WTC11 (cell line): ENCODE results near the gene TMEM191C.

Experiments
- CREB1 ChIP-seq: sonication (generic); formaldehyde crosslinking; IDR thresholded peaks from 2 replicates; pipeline ENCODE4 v1.8.0; 2023; ENCODE audit warnings: mild to moderate bottlenecking, missing genetic modification reagents
- CREM ChIP-seq: sonication (generic); formaldehyde crosslinking; IDR thresholded peaks from 2 replicates; pipeline ENCODE4 v1.8.1; 2022; ENCODE audit warnings: mild to moderate bottlenecking, missing genetic modification reagents, moderate library complexity
- ETV6 ChIP-seq: sonication (generic); formaldehyde crosslinking; IDR thresholded peaks from 2 replicates; pipeline ENCODE4 v1.8.1; 2022; ENCODE audit warnings: mild to moderate bottlenecking, missing genetic modification reagents
- RELA ChIP-seq: sonication (generic); formaldehyde crosslinking; IDR thresholded peaks from 2 replicates; pipeline ENCODE4 v1.8.1; 2022; ENCODE audit warnings: missing genetic modification reagents, mild to moderate bottlenecking, borderline replicate concordance
- TF ChIP-seq, protein P1 (sequence below): sonication (generic); formaldehyde crosslinking; IDR thresholded peaks from 2 replicates; pipeline ENCODE4 v1.8.0; 2022; ENCODE audit warnings: missing genetic modification reagents
- TF ChIP-seq, protein P2 (sequence below): fragments of 200-600 bp; IDR thresholded peaks from 2 replicates; pipeline ENCODE4 v1.8.0; 2022; ENCODE audit warnings: antibody characterized with exemption
- TF ChIP-seq, protein P3 (sequence below): sonication (generic); formaldehyde crosslinking; IDR thresholded peaks from 2 replicates; pipeline ENCODE4 v1.8.1; 2022; ENCODE audit warnings: low read depth, missing genetic modification reagents, borderline replicate concordance

DNA sequence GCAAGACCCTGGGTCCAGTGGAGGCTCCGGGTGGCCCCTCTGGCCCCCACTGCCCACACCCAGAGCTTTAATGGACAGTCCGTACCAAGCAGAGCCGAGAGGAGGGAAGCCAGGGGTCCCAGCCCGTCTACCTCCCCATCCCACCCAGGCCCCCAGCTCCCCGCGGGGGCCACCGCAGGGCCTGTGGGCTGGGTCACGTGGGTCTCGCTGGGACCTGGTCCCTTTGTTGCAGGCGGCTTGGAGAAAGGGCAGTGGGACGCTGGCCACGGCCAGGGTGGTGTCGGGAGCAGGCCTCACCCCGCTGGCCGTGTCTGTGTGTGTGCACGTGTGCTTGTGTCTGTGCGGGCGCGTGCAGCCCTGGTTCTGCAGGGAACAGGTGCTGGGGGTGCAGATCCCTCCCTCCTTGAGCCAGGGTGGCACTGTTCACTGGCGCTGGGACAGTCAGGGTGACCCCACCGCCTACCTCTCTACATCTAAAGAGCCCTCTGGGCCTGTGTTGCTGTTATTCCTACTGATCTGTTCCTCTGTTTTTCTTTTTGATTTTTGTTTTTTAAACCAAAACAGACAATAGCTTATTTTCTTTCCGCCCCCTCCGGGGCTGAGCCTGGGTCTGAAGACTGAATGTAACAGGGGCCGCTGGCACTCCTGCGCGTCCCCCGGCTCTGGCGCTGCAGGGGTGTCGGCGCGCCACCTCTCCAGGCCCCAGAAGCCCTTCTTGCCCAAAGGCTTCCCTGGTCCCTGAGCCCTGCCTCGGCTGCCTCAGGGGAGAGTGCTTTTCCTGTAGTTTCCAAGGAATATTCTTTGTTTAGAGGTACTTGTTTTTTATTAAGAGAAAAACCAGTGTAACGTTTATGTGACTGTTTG, 20.1 kb upstream of the TMEM191C start:
- TF ChIP-seq ETV6 (no peak), RELA (CRISPR knock-in tag) (no peak), CREB1 (CRISPR knock-in tag) (no peak), CREM (CRISPR knock-in tag) (no peak)
- TF ChIP-seq, protein P1, sequence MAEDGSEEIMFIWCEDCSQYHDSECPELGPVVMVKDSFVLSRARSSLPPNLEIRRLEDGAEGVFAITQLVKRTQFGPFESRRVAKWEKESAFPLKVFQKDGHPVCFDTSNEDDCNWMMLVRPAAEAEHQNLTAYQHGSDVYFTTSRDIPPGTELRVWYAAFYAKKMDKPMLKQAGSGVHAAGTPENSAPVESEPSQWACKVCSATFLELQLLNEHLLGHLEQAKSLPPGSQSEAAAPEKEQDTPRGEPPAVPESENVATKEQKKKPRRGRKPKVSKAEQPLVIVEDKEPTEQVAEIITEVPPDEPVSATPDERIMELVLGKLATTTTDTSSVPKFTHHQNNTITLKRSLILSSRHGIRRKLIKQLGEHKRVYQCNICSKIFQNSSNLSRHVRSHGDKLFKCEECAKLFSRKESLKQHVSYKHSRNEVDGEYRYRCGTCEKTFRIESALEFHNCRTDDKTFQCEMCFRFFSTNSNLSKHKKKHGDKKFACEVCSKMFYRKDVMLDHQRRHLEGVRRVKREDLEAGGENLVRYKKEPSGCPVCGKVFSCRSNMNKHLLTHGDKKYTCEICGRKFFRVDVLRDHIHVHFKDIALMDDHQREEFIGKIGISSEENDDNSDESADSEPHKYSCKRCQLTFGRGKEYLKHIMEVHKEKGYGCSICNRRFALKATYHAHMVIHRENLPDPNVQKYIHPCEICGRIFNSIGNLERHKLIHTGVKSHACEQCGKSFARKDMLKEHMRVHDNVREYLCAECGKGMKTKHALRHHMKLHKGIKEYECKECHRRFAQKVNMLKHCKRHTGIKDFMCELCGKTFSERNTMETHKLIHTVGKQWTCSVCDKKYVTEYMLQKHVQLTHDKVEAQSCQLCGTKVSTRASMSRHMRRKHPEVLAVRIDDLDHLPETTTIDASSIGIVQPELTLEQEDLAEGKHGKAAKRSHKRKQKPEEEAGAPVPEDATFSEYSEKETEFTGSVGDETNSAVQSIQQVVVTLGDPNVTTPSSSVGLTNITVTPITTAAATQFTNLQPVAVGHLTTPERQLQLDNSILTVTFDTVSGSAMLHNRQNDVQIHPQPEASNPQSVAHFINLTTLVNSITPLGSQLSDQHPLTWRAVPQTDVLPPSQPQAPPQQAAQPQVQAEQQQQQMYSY, result no peak
- TF ChIP-seq, protein P2, sequence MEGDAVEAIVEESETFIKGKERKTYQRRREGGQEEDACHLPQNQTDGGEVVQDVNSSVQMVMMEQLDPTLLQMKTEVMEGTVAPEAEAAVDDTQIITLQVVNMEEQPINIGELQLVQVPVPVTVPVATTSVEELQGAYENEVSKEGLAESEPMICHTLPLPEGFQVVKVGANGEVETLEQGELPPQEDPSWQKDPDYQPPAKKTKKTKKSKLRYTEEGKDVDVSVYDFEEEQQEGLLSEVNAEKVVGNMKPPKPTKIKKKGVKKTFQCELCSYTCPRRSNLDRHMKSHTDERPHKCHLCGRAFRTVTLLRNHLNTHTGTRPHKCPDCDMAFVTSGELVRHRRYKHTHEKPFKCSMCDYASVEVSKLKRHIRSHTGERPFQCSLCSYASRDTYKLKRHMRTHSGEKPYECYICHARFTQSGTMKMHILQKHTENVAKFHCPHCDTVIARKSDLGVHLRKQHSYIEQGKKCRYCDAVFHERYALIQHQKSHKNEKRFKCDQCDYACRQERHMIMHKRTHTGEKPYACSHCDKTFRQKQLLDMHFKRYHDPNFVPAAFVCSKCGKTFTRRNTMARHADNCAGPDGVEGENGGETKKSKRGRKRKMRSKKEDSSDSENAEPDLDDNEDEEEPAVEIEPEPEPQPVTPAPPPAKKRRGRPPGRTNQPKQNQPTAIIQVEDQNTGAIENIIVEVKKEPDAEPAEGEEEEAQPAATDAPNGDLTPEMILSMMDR, result no peak
- TF ChIP-seq, protein P3, sequence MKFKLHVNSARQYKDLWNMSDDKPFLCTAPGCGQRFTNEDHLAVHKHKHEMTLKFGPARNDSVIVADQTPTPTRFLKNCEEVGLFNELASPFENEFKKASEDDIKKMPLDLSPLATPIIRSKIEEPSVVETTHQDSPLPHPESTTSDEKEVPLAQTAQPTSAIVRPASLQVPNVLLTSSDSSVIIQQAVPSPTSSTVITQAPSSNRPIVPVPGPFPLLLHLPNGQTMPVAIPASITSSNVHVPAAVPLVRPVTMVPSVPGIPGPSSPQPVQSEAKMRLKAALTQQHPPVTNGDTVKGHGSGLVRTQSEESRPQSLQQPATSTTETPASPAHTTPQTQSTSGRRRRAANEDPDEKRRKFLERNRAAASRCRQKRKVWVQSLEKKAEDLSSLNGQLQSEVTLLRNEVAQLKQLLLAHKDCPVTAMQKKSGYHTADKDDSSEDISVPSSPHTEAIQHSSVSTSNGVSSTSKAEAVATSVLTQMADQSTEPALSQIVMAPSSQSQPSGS (CRISPR knock-in tag), result no peak
